ENCODE results near the gene COQ10A.

COQ10A gene

GRCh38 chr12:56241424-56242303 is 25.1 kb upstream of the COQ10A start:
- DNase-seq (ENCODE audit: extremely low spot score), result no peak
- ChIA-PET POLR2A (no interaction called here), CTCF (interaction anchor here (0.6 to 1.4 kb wide), 3 partner anchors 9 to 25 kb away, joined by 3 read pairs; partner anchors contain the start of gene ANKRD52)
- TF ChIP-seq CTCF (IDR thresholded peaks at IDR 0.05; ENCODE audit: control extremely low read depth, extremely low read depth, low read depth, missing control alignments), result no peak

- no peak for DNase-seq (ENCODE audit: extremely low spot score)
- ChIA-PET CTCF (interaction anchor here (2.9 kb wide), 1 partner anchor 14 kb away, joined by 13 read pairs; the partner anchor contains the start of gene ANKRD52), POLR2A (no interaction called here)
- TF ChIP-seq CTCF (IDR thresholded peaks at IDR 0.05; ENCODE audit: control extremely low read depth, extremely low read depth, low read depth, missing control alignments), result no peak
Measured at GRCh38 chr12:56242986-56243385, 23.8 kb upstream of the COQ10A start.

- CTCF ChIA-PET, result interaction anchor here (0.7 to 2.9 kb wide), 2 partner anchors 14 to 23 kb away, joined by 3 to 13 read pairs; partner anchors contain the start of genes ANKRD52 and COQ10A
- POLR2A ChIA-PET, result no interaction called here
- DNase-seq (ENCODE audit: extremely low spot score), result no peak
- no peak for TF ChIP-seq CTCF (IDR thresholded peaks at IDR 0.05; ENCODE audit: control extremely low read depth, extremely low read depth, low read depth, missing control alignments)
Measured at GRCh38 chr12:56243731-56244181, 23.0 kb upstream of the COQ10A start.

- DNase-seq (ENCODE audit: extremely low spot score), result no peak
- ChIA-PET POLR2A (no interaction called here), CTCF (interaction anchor here (1.4 to 2.9 kb wide), 2 partner anchors 13 to 507 kb away, joined by 3 to 13 read pairs; partner anchors contain the start of gene ANKRD52)
- TF ChIP-seq CTCF (IDR thresholded peaks at IDR 0.05; ENCODE audit: control extremely low read depth, extremely low read depth, low read depth, missing control alignments), result no peak
Measured at GRCh38 chr12:56244494-56244893, 22.2 kb upstream of the COQ10A start.

- POLR2A ChIA-PET, result no interaction called here
- CTCF ChIA-PET, result interaction anchor here (0.9 to 4.7 kb wide), 9 partner anchors 10 to 58 kb away, joined by 3 to 53 read pairs (median 4); partner anchors contain the start of genes ANKRD52, RNF41 and SMARCC2
- no peak for TF ChIP-seq CTCF (IDR thresholded peaks at IDR 0.05; ENCODE audit: control extremely low read depth, extremely low read depth, low read depth, missing control alignments)
- DNase-seq (ENCODE audit: extremely low spot score), result no peak
Measured at GRCh38 chr12:56247923-56248322, 18.8 kb upstream of the COQ10A start.

GRCh38 chr12:56248711-56249110 is 18.0 kb upstream of the COQ10A start:
- no peak for TF ChIP-seq CTCF (IDR thresholded peaks at IDR 0.05; ENCODE audit: control extremely low read depth, extremely low read depth, low read depth, missing control alignments)
- DNase-seq (ENCODE audit: extremely low spot score), result no peak
- CTCF ChIA-PET, result interaction anchor here (0.9 to 4.7 kb wide), 6 partner anchors 9 to 59 kb away, joined by 3 to 53 read pairs (median 4); partner anchors contain the start of genes ANKRD52, COQ10A, RNF41 and SMARCC2
- POLR2A ChIA-PET, result no interaction called here

All from GM10248 (cell line).